HG02885 (cell line): ENCODE results near the gene DDB1.
A peak's percentile ranks its signal among the peaks of the same experiment; 100 is the strongest.

Experiments used
- ATAC-seq: cut with Tn5 transposase; IDR thresholded peaks from one replicate; pipeline ENCODE4 v1.9.1; 2021; ENCODE audit warnings: mild to moderate bottlenecking; ENCODE audit not compliant: unreplicated experiment, poor library complexity

Gene DDB1

GRCh38 chr11:61357233-61357893, 24.5 kb upstream of the DDB1 start:
- peak; percentile 42 for ATAC-seq

- ATAC-seq, result no peak
Observed at GRCh38 chr11:61356706-61357105, 23.8 kb upstream of the DDB1 start.

- no peak for ATAC-seq
Observed at GRCh38 chr11:61354208-61354607, 21.3 kb upstream of the DDB1 start.

- ATAC-seq, result no peak
Observed at GRCh38 chr11:61353131-61354067, 20.5 kb upstream of the DDB1 start.

GRCh38 chr11:61352038-61352437, 19.1 kb upstream of the DDB1 start:
- no peak for ATAC-seq

GRCh38 chr11:61350803-61351202, 17.9 kb upstream of the DDB1 start:
- ATAC-seq, result no peak

- no peak for ATAC-seq
Observed at GRCh38 chr11:61350336-61350735, 17.4 kb upstream of the DDB1 start.

- ATAC-seq, result no peak
Observed at GRCh38 chr11:61349916-61350315, 17.0 kb upstream of the DDB1 start.

- no peak for ATAC-seq
Observed at GRCh38 chr11:61349189-61349751, 16.4 kb upstream of the DDB1 start.

GRCh38 chr11:61347916-61348461, 15.1 kb upstream of the DDB1 start:
- ATAC-seq, result no peak

GRCh38 chr11:61345954-61346843, 13.3 kb upstream of the DDB1 start:
- no peak for ATAC-seq

- no peak for ATAC-seq
Observed at GRCh38 chr11:61345170-61345610, 12.3 kb upstream of the DDB1 start.

- ATAC-seq, result no peak
Observed at GRCh38 chr11:61343792-61344745, 11.2 kb upstream of the DDB1 start.

GRCh38 chr11:61342207-61342803, 9.4 kb upstream of the DDB1 start:
- no peak for ATAC-seq

- no peak for ATAC-seq
Observed at GRCh38 chr11:61341706-61342105, 8.8 kb upstream of the DDB1 start.

GRCh38 chr11:61340979-61341378, 8.1 kb upstream of the DDB1 start:
- ATAC-seq, result no peak

- no peak for ATAC-seq
Observed at GRCh38 chr11:61339490-61339878, 6.6 kb upstream of the DDB1 start.

- no peak for ATAC-seq
Observed at GRCh38 chr11:61338783-61339489, 6.0 kb upstream of the DDB1 start.
